Right lobe of liver (tissue), 6 donors: Measurements from ENCODE around the gene AVPR2. TPM values are rescaled to one million over a fixed set of nuclear protein-coding genes. Genes with fewer than 3 reads are reported as not detected.

Experiments
- ATAC-seq, 4 donors: fragments of 200-7000 bp; cut with Tn5 transposase; one replicate each; pipeline ENCODE4 v1.9.1; 2020; ENCODE audit warnings: mild to moderate bottlenecking in 4 of 4, moderate library complexity in 4 of 4
- DNase-seq, 3 donors: peaks; one replicate each; pipeline ENCODE4 v3.0.0-alpha.2; 2020
- H3K27ac ChIP-seq, 3 donors: fragments of 200-600 bp; one replicate each; pipeline ENCODE4 v1.8.0; 2022
- H3K27me3 ChIP-seq, 2 donors: fragments of 200-600 bp; one replicate each; pipeline ENCODE4 v1.8.0; 2022
- H3K36me3 ChIP-seq, 4 donors: fragments of 200-600 bp; sonication (generic) in 1 of 4; one replicate each; pipeline versions ENCODE4 v1.5.1 to v1.8.0; 2017 to 2022; ENCODE audit warnings: control low read depth in 1 of 4
- H3K4me1 ChIP-seq, 4 donors: fragments of 200-600 bp; sonication (generic) in 1 of 4; one replicate each; pipeline versions ENCODE4 v1.5.1 to v1.8.0; 2017 to 2022; ENCODE audit warnings: control low read depth in 1 of 4
- H3K4me3 ChIP-seq, 3 donors: fragments of 200-600 bp; one replicate each; pipeline ENCODE4 v1.8.0; 2022
- H3K9me3 ChIP-seq, 4 donors: fragments of 200-600 bp; sonication (generic) in 1 of 4; one replicate each; pipeline versions ENCODE4 v1.5.1 to v1.8.0; 2017 to 2022; ENCODE audit warnings: control low read depth in 1 of 4
- CTCF ChIP-seq, 4 donors: fragments of 200-600 bp in 3 of 4; fragments of 450-650 bp in 1 of 4; IDR thresholded peaks; one replicate each; pipeline versions ENCODE4 v1.5.1 to v1.8.0; 2016 to 2022; ENCODE audit warnings: antibody characterized with exemption in 4 of 4, mild to moderate bottlenecking in 2 of 4
- POLR2A ChIP-seq: fragments of 450-650 bp; IDR thresholded peaks from one replicate; pipeline ENCODE4 v1.6.1; 2017; ENCODE audit warnings: antibody characterized with exemption, mild to moderate bottlenecking
- WGBS: methylation state at CpG from one replicate; pipeline ENCODE4 v1.1.6; 2018; ENCODE audit warnings: low coverage, low lambda C conversion rate; ENCODE audit not compliant: insufficient coverage; ENCODE audit errors: missing lambda C conversion rate; 5-methylcytosine and 5-hydroxymethylcytosine counted together
- intact Hi-C, 2 donors: fragments of 100-400 bp; cut with DNase I; formaldehyde crosslinking; loops; one replicate each; pipeline versions ENCODE4 v1.11.2 to v1.14.1; 2022
- total RNA-seq, 6 experiments: library from RNA; depleted of rRNA in 2 of 6; stranded (reverse); fragments of >200 nt in 2 of 6; fragmentation: NEBNext Ultra II Directional in 3 of 6; extraction: Animal tissue kit (Norgen Biotek cat#: 25700) in 3 of 6; gene quantifications; one replicate each; pipeline versions ENCODE4 v1.1.0 to v1.2.4, GENCODE V29; 2016 to 2023
- donor health status: DM: no; HTN: yes; CAD: no.
- donor health status: DM: no; HTN: no; CAD: no.
- donor health status: DM: no; HTN: no; CAD: no.
- donor health status: DM: no; HTN: yes; CAD: no.
- donor health status: DM: no; HTN: yes; CAD: no.

AVPR2 gene
- total RNA-seq, 6 experiments from 2014 or later: 0.31 TPM; not detected in 5

GRCh38 chrX:153864561-153865320 is 39.7 kb upstream of the AVPR2 start:
- H3K4me3 ChIP-seq: no peak overlapping the region
- TF ChIP-seq CTCF (IDR thresholded peaks at IDR 0.05) (no peak), POLR2A (no peak)
- intact Hi-C loops: no loop called here
- H3K27me3 ChIP-seq: no peaks in the 10 kb centered on the region
- H3K36me3 ChIP-seq: no peaks in the 10 kb centered on the region
- ATAC-seq (no peak), DNase-seq (no peak)
- 60% methylated on average over 1 of the region's 30 CpGs for WGBS
- H3K4me1 ChIP-seq: no peaks in the 10 kb centered on the region
- H3K9me3 ChIP-seq: no peaks in the 10 kb centered on the region
- no peak overlapping the region for H3K27ac ChIP-seq

DNA sequence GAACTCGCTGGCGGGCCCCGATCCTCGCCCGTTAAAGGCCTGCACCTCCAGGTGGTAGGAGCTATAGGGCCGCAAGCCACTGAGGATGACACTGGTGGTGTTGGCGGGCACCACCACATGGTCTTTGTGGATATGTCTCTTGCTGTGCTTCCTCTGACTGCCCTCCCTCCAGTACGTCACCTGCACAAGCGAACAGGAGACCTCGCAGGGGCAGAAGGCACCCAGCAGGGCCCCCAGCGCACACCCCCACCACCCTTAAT is 39.2 kb upstream of the AVPR2 start:
- ATAC-seq (no peak), DNase-seq (no peak)
- Histone ChIP-seq H3K27me3 (no peaks in the 10 kb centered on the region), H3K27ac (no peak overlapping the region), H3K4me3 (no peak overlapping the region), H3K36me3 (no peaks in the 10 kb centered on the region), H3K4me1 (no peaks in the 10 kb centered on the region), H3K9me3 (no peaks in the 10 kb centered on the region)
- intact Hi-C loops: no loop called here
- no peak for TF ChIP-seq CTCF (IDR thresholded peaks at IDR 0.05)
- TF ChIP-seq POLR2A: no peak
- WGBS: 70% methylated on average over 3 of the region's 11 CpGs

DNA sequence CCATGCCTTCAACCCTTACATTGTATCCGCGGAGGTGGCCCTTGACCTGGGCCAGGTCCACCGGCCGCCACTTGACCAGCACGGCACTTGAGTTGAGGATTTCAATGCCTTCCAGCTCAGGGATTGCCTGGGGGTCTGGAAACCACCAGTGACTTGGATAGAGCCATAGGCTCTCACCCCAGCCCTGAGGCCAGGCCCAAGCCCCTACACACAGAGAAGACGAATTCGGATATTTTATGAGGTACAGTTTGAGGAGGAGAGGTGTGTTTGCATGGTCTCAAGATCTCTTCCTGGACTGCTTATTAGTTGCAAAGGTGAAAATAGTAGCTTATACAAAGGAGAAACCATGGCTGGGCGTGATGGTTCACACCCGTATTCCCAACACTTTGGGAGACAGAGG is 38.8 kb upstream of the AVPR2 start:
- Histone ChIP-seq H3K27ac (no peak overlapping the region), H3K4me1 (no peaks in the 10 kb centered on the region), H3K4me3 (no peak overlapping the region), H3K36me3 (no peaks in the 10 kb centered on the region), H3K27me3 (no peaks in the 10 kb centered on the region), H3K9me3 (no peaks in the 10 kb centered on the region)
- no peak for TF ChIP-seq CTCF (IDR thresholded peaks at IDR 0.05)
- TF ChIP-seq POLR2A: no peak
- intact Hi-C loops: no loop called here
- WGBS: 79% methylated on average over 8 of the region's 9 CpGs
- DNase-seq (no peak), ATAC-seq (no peak)

DNA sequence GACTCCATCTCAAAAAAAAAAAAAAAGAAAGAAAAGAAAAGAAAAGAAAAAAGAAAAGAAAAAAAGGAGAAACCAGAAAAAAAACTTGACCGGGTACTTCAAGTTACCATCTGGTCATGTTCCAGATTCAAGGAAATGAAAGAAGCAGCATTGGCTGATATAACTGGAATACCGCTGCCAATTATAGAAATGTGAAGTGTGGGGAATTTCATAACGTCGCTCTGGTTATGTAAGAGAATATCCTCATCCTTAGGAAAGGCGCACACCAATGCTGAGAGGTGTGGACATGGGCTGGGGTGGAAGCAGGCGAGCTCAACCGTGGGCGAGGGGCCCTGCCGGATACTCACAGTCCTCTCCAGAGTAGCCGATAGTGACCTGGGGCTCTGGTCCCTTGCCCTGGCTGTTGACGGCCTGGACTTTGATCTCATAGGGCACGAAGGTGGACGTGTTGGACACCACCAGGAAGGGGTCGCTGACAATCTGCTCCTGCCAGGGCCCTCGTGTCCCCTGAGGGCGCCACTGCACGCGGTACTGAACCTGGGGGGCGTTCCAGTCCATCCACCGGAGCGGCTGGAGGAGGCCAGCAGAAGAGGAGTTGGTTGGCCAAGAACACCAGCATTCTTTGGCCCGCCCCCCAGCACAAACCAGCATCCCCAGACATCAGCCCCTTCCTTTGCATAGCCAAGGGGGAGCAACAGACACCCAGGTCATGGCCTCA is 38.0 kb upstream of the AVPR2 start:
- no peak for DNase-seq
- ATAC-seq: no peak
- intact Hi-C loops: no loop called here
- no peak for TF ChIP-seq CTCF (IDR thresholded peaks at IDR 0.05)
- no peak for TF ChIP-seq POLR2A
- Histone ChIP-seq H3K27ac (no peak overlapping the region), H3K36me3 (no peaks in the 10 kb centered on the region), H3K9me3 (no peaks in the 10 kb centered on the region), H3K4me3 (no peak overlapping the region), H3K27me3 (no peaks in the 10 kb centered on the region), H3K4me1 (no peaks in the 10 kb centered on the region)
- WGBS: 53% methylated on average over 5 of the region's 22 CpGs
